GM21529 (cell line): Measurements from ENCODE around the gene N4BP2.
"Not testable (repeated sequence)": the region's sequence is repeated elsewhere in the genome, so short reads cannot be mapped to it uniquely, and the experiment has no call there.

Experiments used
- ATAC-seq: cut with Tn5 transposase; IDR thresholded peaks from one replicate; pipeline ENCODE4 v1.9.1; 2021; ENCODE audit not compliant: unreplicated experiment

N4BP2 gene

DNA sequence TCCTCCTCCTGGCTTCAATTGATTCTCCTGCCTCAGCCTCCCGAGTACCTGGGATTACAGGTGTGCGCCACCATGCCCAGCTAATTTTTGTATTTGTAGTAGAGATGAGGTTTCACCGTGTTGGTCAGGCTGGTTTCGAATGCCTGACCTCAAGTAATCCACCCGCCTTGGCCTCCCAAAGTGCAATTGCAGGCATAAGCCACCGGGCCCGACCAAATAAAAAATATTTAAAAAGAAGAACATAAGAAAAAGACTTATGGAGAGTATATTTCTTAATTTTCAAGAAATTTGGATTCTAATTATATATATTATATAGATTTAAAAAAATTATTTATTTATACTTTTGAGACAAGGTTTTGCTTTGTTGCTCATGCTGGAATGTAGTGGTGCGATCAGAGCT is 29.8 kb downstream of the N4BP2 start:
- no peak for ATAC-seq

- no peak for ATAC-seq
Measured at GRCh38 chr4:40087799-40088366, 31.2 kb downstream of the N4BP2 start.

GRCh38 chr4:40093400-40093799 is 36.8 kb downstream of the N4BP2 start:
- not testable (repeated sequence) for ATAC-seq

DNA sequence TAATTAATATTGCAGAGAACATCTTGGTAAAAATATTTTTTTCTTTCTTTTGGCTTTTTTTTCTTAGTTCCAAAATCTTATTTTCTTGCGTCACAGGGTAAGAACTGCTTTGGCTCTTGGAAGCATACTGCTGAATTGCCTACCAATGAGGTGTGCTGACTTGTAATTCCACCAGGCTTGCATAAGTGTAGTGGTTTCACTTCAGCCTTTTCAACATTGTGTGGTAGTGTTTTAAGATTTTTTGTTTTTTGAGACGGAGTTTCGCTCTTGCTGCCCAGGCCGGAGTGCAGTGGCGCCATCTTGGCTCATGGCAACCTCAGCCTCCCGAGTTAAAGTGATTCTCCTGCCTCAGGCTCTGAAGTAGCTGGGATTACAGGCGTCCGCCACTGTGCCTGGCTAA is 42.4 kb downstream of the N4BP2 start:
- ATAC-seq, result no peak

DNA sequence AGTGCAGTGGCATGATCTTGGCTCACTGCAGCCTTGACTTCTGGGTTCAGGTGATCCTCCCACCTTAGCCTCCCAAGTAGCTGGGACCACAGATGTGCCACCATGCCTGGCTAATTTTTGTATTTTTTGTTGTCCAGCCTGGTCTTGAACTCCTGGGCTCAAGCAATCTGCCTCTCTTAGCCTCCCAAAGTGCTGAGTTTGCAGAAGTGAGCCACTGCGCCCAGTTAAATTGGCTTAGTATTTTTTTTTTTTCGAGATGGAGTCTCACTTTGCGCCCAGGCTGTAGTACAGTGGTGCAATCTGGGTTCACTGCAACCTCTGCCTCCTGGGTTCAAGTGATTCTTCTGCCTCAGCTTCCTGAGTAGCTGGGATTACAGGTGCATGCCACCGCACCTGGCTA is 50.5 kb downstream of the N4BP2 start:
- ATAC-seq, result not testable (repeated sequence)

GRCh38 chr4:40112027-40112792 is 55.6 kb downstream of the N4BP2 start:
- no peak for ATAC-seq

DNA sequence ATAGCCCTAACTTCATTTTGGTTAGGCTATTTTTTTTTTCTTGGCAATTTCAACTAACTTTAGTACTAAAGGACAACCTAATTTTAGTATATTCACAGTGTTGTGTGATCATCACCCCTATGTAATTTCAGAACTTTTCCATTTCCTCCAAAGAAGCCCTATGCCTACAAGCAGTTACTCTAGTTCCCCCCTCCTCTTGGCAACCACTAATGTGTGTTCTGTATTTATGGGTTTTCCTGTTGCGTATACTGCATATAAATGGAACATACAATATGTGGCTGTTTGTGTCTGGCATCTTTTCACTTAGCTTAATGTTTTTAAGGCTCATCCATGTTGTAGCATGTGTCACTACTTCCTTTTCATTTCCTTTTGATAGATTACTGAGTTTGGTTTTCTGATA is 57.6 kb downstream of the N4BP2 start:
- ATAC-seq, result no peak

GRCh38 chr4:40118861-40119260 is 62.2 kb downstream of the N4BP2 start:
- no peak for ATAC-seq

GRCh38 chr4:40119344-40119743 is 62.7 kb downstream of the N4BP2 start:
- ATAC-seq, result no peak

DNA sequence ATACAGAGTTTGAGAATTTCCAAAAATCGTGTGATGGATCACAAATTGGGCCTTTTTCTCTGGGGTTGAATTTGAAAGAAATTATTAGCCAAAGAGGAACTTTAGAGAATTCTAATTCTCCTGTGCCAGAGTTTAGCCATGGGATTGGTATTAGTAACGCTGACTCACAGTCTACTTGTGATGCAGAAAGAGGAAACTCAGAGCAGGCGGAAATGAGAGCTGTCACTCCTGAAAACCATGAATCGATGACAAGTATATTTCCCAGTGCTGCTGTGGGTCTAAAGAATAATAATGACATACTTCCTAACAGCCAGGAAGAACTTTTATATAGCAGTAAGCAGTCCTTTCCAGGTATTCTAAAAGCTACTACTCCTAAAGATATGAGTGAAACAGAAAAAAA is 64.9 kb downstream of the N4BP2 start:
- peak; percentile 59 for ATAC-seq

DNA sequence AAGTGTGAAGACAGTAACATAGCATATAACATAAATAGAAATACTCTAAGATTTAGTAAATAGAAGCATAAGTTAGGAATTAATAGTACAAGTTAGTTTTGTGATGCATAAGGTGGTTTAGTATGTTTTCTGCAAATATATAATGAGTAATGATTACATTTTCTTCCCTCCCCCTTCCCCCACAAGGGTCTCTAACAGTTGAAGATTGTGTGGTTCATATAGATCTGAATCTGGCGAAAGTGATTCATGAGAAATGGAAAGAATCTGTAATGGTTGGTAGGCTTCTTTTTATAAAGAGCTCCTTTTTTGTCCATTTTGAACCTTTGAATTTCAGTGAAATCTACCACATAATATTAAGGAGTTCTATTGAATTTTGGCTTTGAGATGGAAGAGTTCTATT is 66.3 kb downstream of the N4BP2 start:
- no peak for ATAC-seq

DNA sequence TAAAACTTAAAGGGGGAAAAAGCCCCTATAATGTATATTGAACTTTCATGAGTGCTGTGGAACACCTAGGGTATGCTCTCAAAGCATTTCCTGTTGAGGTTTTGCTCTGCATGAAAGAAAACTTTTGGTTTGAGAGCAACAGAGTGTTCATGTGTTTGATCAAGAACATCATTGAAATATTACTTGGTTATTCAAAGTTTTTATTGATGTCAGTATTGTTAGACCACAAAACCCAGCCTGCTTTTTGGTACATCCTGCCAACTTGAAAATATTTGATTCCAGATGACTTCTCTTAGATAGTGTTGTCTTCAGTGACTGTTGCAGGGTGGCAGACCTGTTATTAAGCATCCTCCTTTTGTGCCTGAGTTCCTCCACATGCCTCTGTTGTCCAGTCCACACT is 68.0 kb downstream of the N4BP2 start:
- ATAC-seq, result no peak

DNA sequence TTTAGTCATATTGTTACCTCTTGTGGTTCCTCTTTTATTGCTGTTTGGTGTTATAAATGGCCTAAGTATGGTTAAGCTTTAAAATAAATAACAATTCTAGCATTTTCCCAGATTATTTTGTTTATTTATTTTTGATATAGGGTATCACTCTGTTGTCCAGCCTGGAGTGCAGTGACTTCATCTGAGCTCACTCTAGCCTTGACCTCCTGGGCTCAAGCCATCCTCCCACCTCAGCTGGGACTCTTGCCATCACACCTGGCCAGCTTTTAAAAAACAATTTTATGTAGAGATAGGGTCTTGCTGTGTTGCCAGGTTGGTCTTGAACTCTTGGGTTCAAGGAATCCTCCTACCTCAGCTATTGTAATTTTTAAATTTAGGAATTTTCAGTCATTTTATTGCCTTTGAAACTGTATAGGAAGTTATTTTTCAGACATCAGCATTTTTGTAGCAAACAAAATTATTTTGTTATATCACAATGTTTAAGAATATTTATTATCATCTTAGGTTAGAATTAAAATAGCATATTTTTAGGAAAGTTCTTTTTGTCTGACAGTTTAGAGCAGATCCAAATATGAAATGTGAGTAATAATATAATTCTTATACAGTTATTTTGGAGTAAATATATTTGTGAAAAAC is 73.9 kb downstream of the N4BP2 start:
- ATAC-seq, result no peak

DNA sequence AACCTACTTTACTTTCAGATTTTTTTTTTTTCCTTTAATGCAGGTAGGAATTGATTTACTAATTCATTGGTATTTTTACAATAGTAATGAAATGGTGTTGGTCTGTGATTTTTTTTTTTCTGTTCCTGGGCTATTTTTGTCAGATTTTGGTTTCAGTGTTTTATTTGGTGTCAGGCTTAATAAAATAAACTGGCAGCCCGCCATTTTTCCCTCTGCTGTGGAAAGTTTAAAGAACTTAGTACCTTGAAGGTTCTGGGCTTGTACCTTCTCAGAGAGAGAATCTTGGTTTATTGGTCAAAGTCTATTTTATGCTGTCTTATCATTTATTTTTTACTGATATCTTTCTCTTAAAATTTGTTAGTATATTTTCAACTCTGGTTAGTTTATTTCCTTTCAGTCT is 76.2 kb downstream of the N4BP2 start:
- ATAC-seq, result no peak

- ATAC-seq, result no peak
Measured at GRCh38 chr4:40134206-40134917, 77.7 kb downstream of the N4BP2 start.

DNA sequence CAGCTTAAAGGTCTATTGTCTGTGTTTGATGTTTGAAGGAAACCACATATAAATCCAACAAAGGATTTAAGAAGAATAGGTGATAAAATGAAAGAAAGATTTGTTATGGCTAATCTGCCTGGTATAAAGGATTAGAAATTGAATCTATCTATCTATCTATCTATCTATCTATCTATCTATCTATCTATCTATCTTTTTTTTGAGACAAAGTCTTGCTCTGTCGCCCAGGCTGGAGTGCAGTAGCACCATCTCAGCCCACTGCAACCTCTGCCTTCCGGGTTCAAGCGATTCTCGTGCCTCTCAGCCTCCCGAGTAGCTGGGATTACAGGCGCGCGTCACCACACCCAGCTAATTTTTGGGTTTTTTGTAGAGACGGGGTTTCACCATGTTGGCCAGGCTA is 79.6 kb downstream of the N4BP2 start:
- ATAC-seq, result not testable (repeated sequence)

DNA sequence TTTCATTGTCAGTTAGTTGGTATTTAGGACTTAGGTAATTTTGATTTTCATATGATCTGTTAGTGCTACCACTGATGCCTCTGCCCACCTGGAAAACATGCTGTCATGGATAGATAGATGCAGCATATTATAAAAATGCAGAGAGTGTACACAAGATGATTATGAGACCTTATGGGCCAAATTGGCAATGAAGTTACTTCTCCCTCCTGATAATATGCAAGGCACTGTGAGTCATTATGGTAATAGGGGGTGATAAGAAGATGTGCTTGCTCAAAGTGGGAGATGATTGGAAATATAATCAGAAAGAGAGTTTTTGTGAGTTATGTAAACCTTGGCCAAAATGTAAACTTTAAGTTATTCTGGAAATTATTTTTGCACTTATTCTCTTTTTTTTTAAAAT is 83.5 kb downstream of the N4BP2 start:
- no peak for ATAC-seq

DNA sequence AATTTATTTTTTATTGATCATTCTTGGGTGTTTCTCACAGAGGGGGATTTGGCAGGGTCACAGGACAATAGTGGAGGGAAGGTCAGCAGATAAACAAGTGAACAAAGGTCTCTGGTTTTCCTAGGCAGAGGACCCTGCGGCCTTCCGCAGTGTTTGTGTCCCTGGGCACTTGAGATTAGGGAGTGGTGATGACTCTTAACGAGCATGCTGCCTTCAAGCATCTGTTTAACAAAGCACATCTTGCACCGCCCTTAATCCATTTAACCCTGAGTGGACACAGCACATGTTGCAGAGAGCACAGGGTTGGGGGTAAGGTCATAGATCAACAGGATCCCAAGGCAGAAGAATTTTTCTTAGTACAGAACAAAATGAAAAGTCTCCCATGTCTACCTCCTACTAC is 83.9 kb downstream of the N4BP2 start:
- not testable (repeated sequence) for ATAC-seq

GRCh38 chr4:40143926-40144508 is 87.4 kb downstream of the N4BP2 start:
- ATAC-seq, result no peak

DNA sequence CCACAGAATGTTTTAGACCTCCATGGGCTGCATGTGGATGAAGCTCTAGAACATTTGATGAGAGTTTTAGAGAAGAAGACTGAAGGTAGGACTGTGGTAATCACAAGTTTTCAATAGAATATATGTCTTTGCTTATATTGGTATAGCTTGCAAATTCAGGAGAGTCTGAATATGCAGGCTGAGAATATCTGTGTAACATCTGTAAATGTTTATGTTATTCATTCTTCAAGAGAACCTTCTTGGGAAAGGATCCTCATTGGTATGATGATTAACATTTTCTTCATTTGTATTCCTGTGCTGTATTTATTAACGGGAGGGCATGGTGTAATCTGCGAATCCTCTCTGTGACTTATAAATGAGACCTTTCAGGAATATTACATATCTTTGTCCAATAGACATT is 88.1 kb downstream of the N4BP2 start:
- ATAC-seq, result no peak

DNA sequence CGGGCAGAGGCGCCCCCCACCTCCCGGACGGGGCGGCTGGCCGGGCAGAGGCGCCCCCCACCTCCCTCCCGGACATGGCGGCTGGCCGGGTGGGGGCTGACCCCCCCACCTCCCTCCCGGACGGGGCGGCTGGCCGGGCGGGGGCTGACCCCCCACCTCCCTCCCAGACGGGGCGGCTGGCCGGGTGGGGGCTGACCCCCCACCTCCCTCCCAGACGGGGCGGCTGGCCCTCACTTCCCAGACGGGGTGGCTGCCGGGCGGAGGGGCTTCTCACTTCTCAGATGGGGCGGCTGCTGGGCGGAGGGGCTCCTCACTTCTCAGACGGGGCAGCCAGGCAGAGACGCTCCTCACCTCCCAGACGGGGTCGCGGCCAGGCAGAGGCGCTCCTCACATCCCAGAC is 90.8 kb downstream of the N4BP2 start:
- ATAC-seq, result not testable (repeated sequence)
